HepG2 (cell line): ENCODE measurements around the gene CDK8.

ENCODE experiments used
- NFE2L2 ChIP-seq: fragments of 150-350 bp; IDR thresholded peaks from 2 replicates; pipeline ENCODE4 v1.6.1; 2014; ENCODE audit warnings: low read length
- TEF ChIP-seq: sonication (generic); formaldehyde crosslinking; IDR thresholded peaks from 2 replicates; pipeline ENCODE4 v1.5.0; 2020; ENCODE audit warnings: missing genetic modification reagents
- ZNF205 ChIP-seq: IDR thresholded peaks from 2 replicates; pipeline ENCODE4 v1.6.1; 2018; ENCODE audit warnings: missing biosample characterization, missing genetic modification reagents

DNA sequence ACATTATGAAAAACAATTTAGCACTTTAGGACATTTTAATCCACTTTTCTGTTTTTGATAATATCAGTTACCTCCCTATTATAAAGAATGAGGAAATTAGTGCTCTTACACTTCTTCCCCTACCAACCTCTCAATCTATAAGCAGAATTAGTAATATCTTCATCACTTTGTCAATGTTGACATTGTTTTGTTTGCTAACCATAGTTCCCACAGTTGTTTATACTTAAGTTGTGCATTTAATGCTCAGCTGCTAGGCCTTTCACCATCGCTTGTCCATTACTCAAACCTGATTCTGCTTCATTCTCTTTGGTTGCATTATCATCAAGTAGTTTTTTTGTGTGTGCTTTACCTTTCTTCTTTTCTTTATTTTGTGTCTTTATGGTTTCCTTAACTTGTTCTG is 132.1 kb downstream of the CDK8 start:
- TF ChIP-seq TEF (no peak), NFE2L2 (no peak), ZNF205 (CRISPR knock-in tag) (no peak)
